Stimulated activated CD8-positive, alpha-beta memory T cell treated with anti-CD3 and anti-CD28 coated beads, Interleukin-4, amount 100 ng/mL, for 48 hours (primary cell): Measurements from ENCODE around the gene FUOM.

Experiments used
- DNase-seq: peaks from one replicate; pipeline ENCODE4 v3.0.0-alpha.2; 2020

The FUOM gene

DNA sequence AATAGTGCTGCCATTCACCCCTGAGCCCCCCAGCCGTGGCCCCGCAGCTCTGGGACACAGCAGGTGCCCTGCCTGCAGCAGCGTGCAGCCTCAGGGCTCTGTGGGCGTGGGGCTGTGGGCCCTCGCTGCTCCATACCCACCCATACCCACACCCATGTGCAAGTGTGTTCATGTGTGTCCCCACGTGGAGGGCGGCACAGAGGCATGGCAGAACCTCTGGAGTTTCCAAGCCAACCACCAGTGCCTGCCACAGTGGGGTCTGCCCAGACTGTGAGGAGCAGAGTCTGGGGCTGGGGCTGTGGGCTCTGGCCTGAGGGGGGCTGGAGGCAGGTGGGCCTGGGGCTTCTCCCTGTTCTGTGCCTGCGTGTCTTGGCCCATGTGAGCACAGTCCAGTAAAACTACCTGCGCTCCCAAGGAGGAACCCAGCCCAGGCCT is 8.2 kb downstream of the FUOM start:
- DNase-seq: no peak

DNA sequence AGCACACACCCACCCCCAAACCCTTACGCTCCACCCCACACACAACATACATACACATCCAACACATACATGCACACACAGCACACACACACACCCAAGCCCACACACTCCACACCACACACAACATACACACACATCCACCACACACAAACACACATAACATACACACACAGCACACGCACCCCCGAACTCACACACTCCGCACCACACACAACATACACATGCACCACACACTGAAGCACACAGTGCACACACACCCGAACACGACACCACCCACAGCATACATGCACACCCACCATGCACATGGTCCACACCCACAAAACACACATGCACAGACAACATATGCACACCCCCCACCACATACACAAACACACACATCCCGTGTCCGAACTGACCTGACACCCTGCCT is 8.7 kb downstream of the FUOM start:
- DNase-seq: no peak

DNA sequence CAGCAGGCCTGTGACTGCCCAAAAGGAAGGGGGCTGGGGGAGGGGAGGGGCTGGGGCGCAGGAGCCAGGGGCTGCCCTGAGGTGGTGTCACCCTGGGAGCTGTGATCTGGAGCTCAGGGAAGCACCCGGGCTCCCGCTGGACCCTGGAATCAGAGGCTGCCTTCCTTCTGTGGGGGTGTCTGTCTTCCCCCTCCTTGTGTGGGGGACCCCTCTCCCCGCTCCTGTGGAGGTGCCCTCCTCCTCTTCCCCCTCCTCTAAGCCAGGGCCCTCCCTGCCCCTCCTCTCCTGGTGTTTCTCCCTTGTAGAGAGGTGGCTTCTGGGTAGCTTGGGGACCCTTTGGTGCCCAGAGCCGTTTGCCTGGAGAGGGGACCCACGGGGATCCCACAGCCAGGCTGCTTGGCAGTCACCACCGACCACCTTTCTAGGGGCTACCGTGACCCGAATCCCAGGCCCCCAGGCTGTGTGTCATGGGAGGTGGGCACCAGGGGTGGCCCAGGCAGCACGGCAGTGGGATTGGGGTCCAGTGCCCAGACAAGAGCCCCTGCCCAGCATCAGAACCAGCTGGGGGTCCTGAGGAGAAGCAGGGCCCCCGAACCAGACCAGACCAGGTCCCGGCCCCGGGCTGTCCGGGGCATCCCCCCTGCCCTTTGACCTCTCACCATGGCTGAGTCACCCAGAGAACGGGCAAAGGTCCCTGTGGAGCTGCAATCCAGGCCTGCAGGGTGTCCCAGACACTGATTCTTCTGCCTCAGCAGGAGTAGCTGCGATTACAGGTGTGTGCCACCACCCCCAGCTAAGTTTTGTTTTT is 9.9 kb downstream of the FUOM start:
- DNase-seq: no peak

DNA sequence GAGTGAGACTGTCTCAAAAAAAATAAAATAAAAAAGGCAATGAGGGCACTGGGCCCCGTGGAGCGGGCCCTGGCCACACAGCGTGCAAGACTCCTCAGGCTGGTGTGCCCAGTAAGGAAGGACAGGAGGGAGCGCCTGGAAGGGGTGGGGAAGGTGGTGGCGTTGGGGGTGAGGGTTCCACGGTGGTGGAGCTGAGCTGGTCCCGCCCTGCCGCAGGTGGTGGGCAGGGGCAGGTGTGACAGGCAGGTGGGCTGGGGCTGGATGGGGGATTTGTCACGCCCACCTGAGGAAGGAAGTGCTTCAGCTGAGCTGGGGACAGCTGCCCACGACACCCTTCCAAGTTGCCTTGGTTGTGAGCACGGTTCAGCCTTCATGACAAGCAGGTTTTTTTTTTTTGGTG is 11.4 kb downstream of the FUOM start:
- no peak for DNase-seq

DNA sequence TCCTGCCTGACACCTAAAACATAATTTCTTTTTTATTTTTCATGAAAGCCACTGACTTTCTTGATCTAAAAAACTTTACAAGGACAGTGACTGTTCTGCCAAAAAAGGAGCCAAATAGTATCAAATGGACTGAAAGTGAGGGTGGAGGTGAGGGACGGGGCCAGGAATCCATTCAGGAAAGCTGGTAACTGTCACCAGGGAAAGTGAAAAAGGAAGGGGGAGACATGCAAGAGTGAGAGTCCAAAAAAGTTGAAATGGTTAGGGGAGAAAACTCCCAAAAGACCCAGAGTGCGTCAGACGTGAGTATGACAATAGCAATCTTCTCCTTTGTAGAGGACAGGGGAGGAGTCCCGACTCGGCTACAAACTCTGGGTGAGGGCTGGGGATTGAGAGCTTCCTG is 13.6 kb downstream of the FUOM start:
- DNase-seq: no peak

DNA sequence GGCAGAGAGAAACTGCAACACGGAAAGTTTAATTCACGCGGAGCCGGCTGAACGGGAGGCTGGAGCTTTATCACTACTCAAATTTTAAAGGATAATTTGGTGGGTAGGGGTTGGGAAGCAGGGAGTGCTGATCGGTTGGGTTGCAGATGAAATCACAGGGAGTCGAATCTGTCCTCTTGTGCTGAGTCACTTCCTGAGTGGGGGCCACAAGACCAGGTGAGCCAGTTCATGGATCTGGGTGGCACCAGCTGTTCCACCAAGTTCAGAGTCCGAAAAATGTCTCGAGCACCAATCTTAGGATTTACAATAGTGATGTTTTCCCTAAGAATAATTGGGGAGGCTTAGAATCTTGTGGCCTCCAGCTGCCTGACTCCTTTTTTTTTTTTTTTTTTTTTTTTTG is 14.3 kb downstream of the FUOM start:
- no peak for DNase-seq

DNA sequence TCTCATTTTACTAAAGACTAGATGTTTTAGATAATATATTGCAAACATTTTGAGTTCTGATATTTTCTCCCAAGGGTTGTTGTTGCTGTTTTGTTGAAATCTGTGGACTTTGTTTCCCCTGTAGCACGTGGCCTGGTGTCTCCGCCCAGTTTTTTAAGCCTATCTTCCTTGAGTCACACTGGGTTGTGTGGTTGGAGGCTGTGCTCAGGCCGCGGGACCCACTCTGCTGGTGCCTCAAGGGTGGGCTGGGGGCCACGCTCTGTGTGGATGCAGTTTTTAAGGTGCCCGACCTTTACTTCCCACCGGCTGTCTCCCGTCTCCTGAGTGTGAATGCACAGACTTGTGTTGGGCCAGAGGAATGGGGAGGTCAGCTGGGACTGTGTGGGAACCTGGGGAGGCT is 14.9 kb downstream of the FUOM start:
- no peak for DNase-seq

DNA sequence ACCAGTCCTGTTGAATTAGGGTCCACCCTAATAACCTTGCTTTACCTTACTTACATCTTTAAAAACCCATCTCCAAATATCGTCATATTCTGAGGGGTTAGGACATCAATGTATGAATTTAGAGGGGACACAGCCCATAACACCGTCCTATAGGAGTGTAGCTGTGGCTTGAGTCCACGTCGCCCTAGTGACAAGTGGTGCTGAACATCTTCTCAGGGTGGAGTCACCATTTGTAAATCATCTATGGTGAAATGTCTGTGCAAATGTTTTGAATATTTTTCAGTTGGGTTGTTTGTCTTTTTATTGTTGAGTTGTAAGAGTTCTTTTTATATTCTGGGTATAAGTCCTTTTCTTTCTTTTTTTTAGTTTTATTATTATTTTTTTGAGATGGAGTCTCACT is 15.8 kb downstream of the FUOM start:
- no peak for DNase-seq

DNA sequence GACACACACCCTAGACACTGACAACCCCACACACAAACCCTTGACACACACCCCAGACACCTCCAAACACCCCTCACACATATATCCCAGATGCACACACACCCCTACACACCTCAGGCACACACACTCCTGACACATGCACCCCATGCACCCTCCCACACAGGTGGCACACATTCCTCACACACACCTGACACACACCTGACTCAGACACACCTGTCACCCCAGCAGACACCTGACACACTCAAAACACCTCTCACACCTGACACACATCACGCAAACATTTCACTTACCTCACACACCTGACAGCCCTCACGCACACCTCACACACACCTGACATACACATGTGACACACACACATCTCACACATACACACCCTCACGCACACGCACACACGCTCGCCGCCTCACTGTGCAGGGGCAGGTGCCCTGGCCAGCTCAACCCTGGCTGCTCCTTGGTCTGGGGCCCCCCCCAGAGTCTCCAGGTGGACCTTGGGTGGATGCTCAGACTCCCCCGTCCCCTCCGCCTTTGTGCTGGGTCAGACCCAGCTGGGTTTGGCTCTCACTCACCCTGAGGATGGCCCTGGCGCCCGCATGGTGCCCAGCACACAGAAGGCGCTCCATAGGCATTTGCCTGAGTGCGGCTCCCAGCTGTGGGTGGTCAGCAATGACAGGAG is 18.0 kb downstream of the FUOM start:
- DNase-seq: no peak

DNA sequence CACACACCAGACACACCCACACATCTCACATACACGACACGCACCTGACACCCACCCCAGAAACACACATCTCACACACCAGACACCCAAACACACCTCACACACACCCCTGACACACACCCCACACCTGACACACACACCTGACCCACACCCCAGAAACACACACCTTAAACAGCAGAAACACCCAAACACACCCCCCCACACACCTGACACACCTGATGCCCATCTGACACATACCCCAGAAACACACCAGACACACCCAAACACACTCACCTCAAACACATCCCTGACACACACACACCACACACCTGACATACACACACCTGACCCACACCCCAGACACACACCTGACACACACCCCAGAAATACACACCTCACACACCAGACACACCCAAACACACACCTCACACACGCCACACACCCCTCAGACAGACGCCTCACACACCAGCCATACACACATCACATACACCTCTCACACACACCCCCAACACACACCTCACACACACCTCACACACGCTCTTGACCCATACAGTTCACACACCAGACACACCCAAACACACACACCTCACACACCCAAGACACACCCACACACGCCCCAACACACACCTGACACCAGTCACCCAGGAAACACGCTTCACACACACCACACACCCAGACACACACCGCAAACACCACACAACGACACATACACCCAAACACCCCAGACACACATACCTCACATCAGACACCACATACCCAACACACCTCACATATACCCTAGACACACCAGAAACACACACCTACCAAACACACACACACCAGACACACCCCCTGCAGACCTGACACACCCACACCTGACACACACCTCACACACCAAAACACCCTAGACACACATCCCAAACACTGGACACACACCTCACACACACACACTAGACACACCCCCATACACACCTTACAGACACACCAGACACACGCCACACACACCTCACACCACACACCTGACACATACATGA is 19.4 kb downstream of the FUOM start:
- DNase-seq: no peak

DNA sequence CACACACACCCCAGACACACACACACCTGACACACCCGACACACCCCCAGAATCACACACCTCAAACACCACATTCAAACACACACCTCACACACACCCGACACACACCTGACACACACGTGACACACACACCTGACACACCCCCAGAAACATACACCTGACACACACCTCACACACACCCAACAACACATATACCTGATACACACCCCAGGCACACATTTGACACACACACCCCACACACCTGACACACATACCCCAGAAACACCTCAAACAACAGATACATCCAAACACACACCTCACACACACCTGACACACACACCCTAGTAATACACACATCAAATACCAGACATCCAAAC is 20.5 kb downstream of the FUOM start:
- DNase-seq: no peak

DNA sequence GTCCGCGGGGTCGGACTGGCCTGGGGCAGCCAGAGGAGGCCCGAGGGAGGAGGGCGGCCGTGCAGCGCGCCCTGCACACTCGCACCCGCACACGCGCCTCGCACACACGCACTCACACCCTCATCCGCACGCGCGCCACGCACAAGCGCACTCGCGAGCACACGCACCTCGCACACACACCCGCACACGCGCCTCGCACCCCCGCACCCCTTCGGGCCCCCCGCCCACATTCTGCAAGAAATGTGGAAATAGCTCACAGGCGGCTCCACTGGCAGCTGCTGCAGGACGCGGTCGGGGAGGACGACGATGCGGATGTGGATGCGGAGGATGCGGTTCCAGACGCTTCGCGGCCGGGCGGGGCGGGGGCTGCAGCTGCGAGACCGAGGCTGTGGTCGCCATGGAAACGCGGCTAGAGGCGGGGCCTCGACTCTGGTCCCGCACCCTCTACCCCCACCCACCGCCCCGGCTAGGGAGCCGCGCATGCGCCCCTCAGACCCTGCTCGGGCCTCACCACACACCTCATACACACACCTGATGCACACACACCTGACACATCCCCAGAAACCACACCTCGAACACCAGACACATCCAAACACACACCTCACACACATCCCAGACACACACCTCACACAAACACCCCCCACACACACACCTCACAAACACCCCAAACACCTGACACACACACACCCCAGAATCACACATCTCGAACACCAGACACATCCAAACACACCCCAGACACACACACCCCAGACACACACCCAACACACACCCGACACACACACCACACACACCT is 21.0 kb downstream of the FUOM start, which contains the start of gene CALY:
CALY (minus strand) TSS at position 320 of the 793 bp plus-strand sequence. CDS start 7,907 bp downstream, outside the sequence.
- DNase-seq: peak; percentile 71

DNA sequence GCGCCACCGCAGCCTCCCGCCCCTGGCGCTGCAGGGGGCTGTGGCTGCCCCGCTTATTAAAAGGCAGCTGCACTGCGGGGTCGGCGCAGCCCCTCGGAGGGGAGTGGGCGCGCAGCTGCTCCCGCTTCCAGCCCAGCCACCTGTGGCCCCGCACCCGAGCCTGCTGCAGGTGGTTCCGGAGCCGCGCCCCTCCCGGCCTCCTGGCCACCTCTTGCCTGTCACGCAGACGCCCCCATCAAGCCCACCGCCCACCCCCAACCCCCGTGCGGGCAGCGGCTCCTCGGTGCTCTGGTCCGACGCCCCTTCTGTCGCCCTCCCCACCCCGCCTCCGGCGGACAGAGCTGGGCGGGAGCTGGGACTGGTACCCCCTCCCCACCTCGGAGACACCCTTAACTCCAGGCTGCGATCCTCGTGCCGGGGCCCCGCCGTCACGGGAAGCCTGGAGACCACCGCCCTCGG is 21.7 kb downstream of the FUOM start:
- DNase-seq: no peak

DNA sequence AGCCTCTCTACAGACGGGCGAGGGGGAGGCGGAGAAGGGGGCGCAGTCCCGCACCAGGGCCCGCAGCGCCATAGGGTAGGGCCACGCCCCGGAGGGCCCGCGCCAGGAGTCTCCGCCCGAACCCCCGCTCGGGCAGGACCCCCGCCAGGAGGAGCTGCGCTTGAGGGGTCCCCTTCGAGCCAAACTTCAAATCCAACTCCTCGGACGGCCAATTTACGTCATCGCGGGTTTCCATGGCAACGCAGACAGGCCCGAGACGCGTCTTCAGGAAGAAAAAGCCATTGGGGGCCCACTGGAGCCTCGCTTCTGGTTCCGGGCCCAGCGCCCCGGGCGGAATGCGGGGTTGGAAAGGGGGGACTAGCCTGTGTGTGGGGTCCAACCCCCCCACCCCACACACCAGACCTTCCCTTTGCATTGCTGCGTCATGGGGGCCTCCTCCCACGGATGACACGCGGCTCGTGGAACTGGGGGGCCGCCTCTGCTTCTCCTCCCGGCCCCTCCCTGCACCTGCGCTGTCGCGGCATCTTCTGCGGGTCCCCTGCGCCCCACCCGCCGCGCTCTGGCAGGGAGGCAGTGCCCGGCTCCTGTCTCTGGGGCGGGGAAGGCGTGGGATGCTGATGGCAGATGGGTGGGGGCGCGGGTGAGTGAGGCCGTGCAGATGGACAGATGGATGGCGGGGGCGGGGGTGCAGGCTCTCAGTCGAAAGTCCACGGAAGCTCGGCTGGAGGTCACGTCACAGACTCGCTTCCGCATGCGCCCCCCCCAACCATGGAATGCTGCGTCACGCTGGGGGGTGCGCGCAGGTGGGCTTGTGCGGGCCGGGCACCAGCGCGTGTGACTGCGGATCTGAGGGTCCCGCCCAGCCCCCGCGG is 22.3 kb downstream of the FUOM start:
- DNase-seq: peak; percentile 85

DNA sequence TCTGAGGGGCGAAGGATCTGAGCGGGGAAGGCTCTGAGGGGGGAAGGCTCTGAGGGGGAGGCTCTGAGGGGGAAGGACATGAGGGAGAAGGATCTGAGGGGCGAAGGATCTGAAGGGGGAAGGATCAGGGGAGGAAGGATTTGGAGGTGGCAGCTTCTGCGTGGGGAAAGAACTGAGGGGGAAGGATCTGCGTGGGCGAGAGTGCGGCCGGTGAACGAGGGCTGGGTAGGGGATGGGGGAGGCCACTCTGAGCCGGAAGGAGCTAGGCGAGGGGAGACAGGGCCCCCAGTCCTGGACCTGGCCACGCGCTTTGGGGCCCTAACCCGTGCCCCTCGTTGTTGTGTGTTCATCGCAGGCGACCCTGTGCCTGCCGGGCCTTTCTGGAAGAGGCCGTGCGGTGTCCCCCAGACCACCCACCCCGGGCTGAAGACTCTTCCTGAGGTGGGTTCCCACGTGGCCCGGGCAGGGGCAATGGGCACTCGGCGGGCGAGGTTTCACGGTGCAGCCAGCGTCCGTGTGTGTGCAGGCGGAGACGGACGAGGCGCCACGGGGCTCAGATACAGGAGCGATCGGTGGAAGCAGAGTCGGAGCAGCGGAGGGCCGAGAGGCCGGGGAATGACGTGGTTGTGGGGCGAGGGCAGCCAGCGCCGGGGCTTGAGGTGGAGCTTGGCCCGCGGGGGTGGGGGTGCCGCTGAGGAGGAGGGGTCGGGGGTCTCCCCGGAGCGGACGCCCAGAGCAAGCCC is 23.1 kb downstream of the FUOM start:
- DNase-seq: peak; percentile 57

DNA sequence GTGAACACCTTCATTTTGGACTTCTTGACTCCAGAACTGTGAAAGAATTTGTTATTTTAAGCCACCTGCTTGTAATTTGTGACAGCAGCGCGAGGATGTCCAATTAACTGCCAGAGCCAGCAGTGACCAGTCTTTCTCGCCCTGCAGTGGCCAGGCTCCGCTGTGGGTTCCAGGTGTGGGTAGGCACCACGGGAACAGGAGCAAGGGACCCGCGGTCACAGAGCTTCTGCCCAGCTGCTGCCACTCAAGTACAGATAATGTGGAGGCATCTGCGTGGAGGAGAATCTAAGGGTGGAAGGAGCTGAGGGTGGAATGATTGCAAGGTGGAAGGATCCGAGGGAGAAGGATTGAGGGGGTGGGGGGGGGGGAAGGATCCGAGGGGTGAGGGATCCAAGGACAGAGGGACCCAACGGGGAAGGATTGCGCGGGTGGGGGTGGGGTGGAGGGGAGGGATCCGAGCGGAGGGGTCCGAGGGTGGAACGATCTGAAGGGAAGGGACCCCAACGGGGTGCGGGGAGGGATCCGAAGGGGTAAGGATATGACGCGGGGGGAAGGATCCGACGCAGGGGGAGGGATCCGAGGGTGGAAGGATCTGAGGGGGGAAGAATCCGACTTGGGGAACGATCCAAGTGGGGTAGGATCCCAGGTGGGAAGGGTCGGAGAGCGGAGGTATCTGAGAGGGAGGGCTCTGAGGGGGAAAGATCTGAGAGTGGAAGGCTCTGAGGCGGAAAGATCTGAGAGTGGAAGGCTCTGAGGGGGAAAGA is 24.7 kb downstream of the FUOM start:
- DNase-seq: no peak

DNA sequence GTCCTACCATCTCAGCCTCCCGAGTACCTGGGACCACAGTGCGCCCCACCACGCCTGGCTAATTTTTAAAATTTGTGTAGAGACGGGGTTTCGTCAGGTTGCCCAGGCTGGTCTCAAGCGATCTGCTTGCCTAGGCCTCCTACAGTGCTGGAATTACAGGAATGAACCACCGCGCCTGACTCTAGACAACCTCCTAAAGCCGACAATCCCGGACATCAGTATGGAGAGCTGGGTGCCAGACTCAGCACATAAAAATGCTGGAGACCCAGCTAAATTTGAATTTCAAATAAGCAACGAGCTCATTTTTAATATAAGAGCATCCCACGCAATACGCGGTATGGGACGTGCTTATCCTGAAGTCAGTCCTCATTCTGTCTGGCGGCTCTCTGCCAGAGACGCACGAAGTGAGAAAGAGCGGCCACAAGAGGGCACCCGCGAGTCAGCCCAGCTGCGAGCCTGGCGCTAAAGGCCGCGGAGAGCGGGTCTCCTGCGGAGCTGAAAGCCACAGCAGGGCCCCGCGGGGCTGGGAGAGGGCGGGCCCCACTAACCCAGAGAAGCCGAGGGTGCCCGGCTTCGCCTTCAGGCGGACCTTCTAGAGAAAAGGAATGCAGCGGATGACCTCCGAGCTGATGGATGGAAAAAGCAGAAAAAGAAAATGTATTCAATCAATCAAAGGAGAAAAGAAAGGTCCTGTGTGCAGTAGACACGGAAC is 28.2 kb downstream of the FUOM start:
- DNase-seq: peak; percentile 95

DNA sequence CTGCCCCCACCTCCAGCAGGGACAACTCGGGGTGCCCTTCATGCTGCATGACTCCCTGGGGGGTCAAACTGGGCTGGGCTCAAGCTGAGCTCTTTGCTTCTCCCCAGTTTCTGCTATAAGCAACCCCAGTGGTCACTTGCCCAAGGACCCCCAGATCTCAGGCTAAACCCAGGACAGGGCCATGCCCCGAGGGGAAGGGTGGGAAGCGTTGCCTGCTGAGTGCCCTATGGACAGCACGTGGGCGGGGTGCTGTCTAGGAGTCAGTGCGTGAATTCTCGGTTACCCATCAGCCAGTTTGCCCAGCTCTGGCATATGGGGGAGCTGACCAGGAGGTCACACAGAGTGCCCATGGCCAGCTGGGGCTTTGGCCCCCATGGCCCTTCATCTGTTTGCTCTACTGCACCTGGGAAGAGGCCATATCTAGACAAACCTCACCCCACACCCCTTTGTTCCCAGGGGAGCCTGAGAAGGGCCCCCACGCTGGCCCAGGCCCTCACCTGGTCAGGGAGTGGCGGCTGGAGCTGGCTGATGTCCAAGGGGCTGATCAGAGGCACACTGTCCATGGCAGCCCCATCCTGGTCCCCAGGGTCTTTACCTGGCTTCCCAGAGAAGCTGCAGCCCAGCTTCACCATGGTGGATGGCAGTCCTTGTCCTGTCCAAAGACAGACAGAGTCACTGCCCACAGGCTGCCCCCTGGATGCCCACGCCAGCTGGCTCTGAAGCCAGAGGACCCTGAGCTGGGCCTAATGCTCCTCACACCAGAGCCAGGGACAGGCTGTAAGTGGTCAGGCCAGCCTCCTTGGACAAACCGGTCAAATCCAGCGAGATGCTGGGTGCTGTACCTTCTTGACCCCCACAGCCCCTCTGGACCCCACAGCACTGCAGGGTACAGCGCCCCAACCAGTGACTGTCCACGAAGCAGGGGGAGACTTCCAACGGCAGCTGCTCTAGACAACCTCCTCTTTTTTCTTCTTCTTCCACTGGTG is 29.2 kb downstream of the FUOM start:
- DNase-seq: no peak
